Stimulated activated effector memory CD8-positive, alpha-beta T cell treated with anti-CD3 and anti-CD28 coated beads, Interleukin-12 subunit alpha, Interleukin-12 subunit beta, amount 100 ng/mL, for 72 hours (primary cell): ENCODE measurements around the gene EPHB1.
A peak's percentile ranks its signal among the peaks of the same experiment; 100 is the strongest.

ENCODE experiments used
- ATAC-seq: fragments of 150-1000 bp; cut with Tn5 transposase; 2 replicates; pipeline ENCODE4 v1.10.0; 2021
- DNase-seq, 2 donors: peaks; one replicate each; pipeline ENCODE4 v3.0.0; 2021 to 2022; ENCODE audit warnings: low spot score in 2 of 2
- H3K27ac Mint-ChIP-seq: one replicate; pipeline ENCODE4 v1.8.0; 2022; ENCODE audit warnings: mild to moderate bottlenecking, mixed read lengths
- H3K36me3 Mint-ChIP-seq: one replicate; pipeline ENCODE4 v1.8.0; 2022; ENCODE audit warnings: mild to moderate bottlenecking, mixed read lengths
- H3K4me1 Mint-ChIP-seq: one replicate; pipeline ENCODE4 v1.8.0; 2022; ENCODE audit warnings: mixed read lengths
- H3K4me3 Mint-ChIP-seq: one replicate; pipeline ENCODE4 v1.8.0; 2022; ENCODE audit warnings: mild to moderate bottlenecking, mixed read lengths
- H3K9me3 Mint-ChIP-seq: one replicate; pipeline ENCODE4 v1.8.0; 2022; ENCODE audit warnings: mixed read lengths

Gene EPHB1

GRCh38 chr3:135068011-135068410 is 273.0 kb downstream of the EPHB1 start:
- no peaks in the 10 kb centered on the region for H3K4me1 Mint-ChIP-seq

GRCh38 chr3:135069406-135069805 is 274.3 kb downstream of the EPHB1 start:
- no peaks in the 10 kb centered on the region for H3K4me1 Mint-ChIP-seq
- H3K4me3 Mint-ChIP-seq: no peak overlapping the region
- peaks cover 11% of the 10 kb centered on the region for H3K9me3 Mint-ChIP-seq
- no peaks in the 10 kb centered on the region for H3K36me3 Mint-ChIP-seq
- ATAC-seq (no peak), DNase-seq (no peak)
- no peak overlapping the region for H3K27ac Mint-ChIP-seq

More at GRCh38 chr3:135068011-135068410, 273.0 kb downstream of the EPHB1 start:
- ATAC-seq: no peak
- no peaks in the 10 kb centered on the region for H3K36me3 Mint-ChIP-seq
- H3K27ac Mint-ChIP-seq: no peak overlapping the region
- no peak overlapping the region for H3K4me3 Mint-ChIP-seq
- peaks cover 16% of the 10 kb centered on the region for H3K9me3 Mint-ChIP-seq
- no peak for DNase-seq

GRCh38 chr3:135071483-135071882 is 276.4 kb downstream of the EPHB1 start:
- H3K9me3 Mint-ChIP-seq: peaks cover 4% of the 10 kb centered on the region
- DNase-seq: no peak
- H3K4me1 Mint-ChIP-seq: no peaks in the 10 kb centered on the region
- H3K4me3 Mint-ChIP-seq: no peak overlapping the region
- H3K36me3 Mint-ChIP-seq: no peaks in the 10 kb centered on the region
- no peak overlapping the region for H3K27ac Mint-ChIP-seq
- ATAC-seq: no peak

- Mint-ChIP-seq H3K4me3 (no peak overlapping the region), H3K36me3 (no peaks in the 10 kb centered on the region), H3K9me3 (peaks cover 4% of the 10 kb centered on the region), H3K27ac (no peak overlapping the region), H3K4me1 (no peaks in the 10 kb centered on the region)
- ATAC-seq (no peak), DNase-seq (no peak)
These were observed 277.4 kb downstream of the EPHB1 start for GRCh38 chr3:135072431-135072830.

- no peak for ATAC-seq
- no peak for DNase-seq
- H3K4me3 Mint-ChIP-seq: no peak overlapping the region
- H3K9me3 Mint-ChIP-seq: peaks cover 4% of the 10 kb centered on the region
- no peak overlapping the region for H3K27ac Mint-ChIP-seq
- no peaks in the 10 kb centered on the region for H3K36me3 Mint-ChIP-seq
- H3K4me1 Mint-ChIP-seq: no peaks in the 10 kb centered on the region
These were observed 280.1 kb downstream of the EPHB1 start for GRCh38 chr3:135075157-135075556.

GRCh38 chr3:135076341-135076740 is 281.3 kb downstream of the EPHB1 start:
- no peaks in the 10 kb centered on the region for H3K36me3 Mint-ChIP-seq
- DNase-seq: no peak
- H3K9me3 Mint-ChIP-seq: peaks cover 4% of the 10 kb centered on the region

GRCh38 chr3:135077186-135077585 is 282.1 kb downstream of the EPHB1 start:
- no peaks in the 10 kb centered on the region for H3K36me3 Mint-ChIP-seq
- H3K4me1 Mint-ChIP-seq: no peaks in the 10 kb centered on the region
- no peak overlapping the region for H3K27ac Mint-ChIP-seq
- H3K4me3 Mint-ChIP-seq: no peak overlapping the region
- ATAC-seq (peak; percentile 5), DNase-seq (no peak)
- H3K9me3 Mint-ChIP-seq: peaks cover 4% of the 10 kb centered on the region

More at GRCh38 chr3:135076341-135076740, 281.3 kb downstream of the EPHB1 start:
- no peak for ATAC-seq
- no peak overlapping the region for H3K27ac Mint-ChIP-seq
- no peaks in the 10 kb centered on the region for H3K4me1 Mint-ChIP-seq
- no peak overlapping the region for H3K4me3 Mint-ChIP-seq

- DNase-seq: no peak
- ATAC-seq: no peak
- no peak overlapping the region for H3K4me3 Mint-ChIP-seq
- no peak overlapping the region for H3K27ac Mint-ChIP-seq
- no peaks in the 10 kb centered on the region for H3K36me3 Mint-ChIP-seq
- H3K4me1 Mint-ChIP-seq: no peaks in the 10 kb centered on the region
- peaks cover 3% of the 10 kb centered on the region for H3K9me3 Mint-ChIP-seq
These were observed 283.2 kb downstream of the EPHB1 start for GRCh38 chr3:135078283-135078682.

- H3K36me3 Mint-ChIP-seq: no peaks in the 10 kb centered on the region
- H3K4me3 Mint-ChIP-seq: no peak overlapping the region
- DNase-seq (no peak), ATAC-seq (no peak)
- no peak overlapping the region for H3K27ac Mint-ChIP-seq
- no peaks in the 10 kb centered on the region for H3K4me1 Mint-ChIP-seq
- H3K9me3 Mint-ChIP-seq: peaks cover 3% of the 10 kb centered on the region
These were observed 284.0 kb downstream of the EPHB1 start for GRCh38 chr3:135079095-135079494.

- H3K27ac Mint-ChIP-seq: no peak overlapping the region
- no peaks in the 10 kb centered on the region for H3K4me1 Mint-ChIP-seq
- no peaks in the 10 kb centered on the region for H3K36me3 Mint-ChIP-seq
- DNase-seq (no peak), ATAC-seq (no peak)
- no peak overlapping the region for H3K4me3 Mint-ChIP-seq
- H3K9me3 Mint-ChIP-seq: peaks cover 3% of the 10 kb centered on the region
These were observed 286.4 kb downstream of the EPHB1 start for GRCh38 chr3:135081451-135081850.

GRCh38 chr3:135081856-135082434 is 286.9 kb downstream of the EPHB1 start:
- no peaks in the 10 kb centered on the region for H3K36me3 Mint-ChIP-seq
- DNase-seq: no peak
- peaks cover 3% of the 10 kb centered on the region for H3K9me3 Mint-ChIP-seq
- ATAC-seq: no peak
- H3K27ac Mint-ChIP-seq: no peak overlapping the region
- H3K4me3 Mint-ChIP-seq: no peak overlapping the region
- no peaks in the 10 kb centered on the region for H3K4me1 Mint-ChIP-seq

- Mint-ChIP-seq H3K4me3 (no peak overlapping the region), H3K4me1 (no peaks in the 10 kb centered on the region), H3K9me3 (peaks cover 3% of the 10 kb centered on the region), H3K27ac (no peak overlapping the region), H3K36me3 (no peaks in the 10 kb centered on the region)
- peak; percentile 25 for ATAC-seq
- no peak for DNase-seq
These were observed 287.6 kb downstream of the EPHB1 start for GRCh38 chr3:135082706-135083105.

- ATAC-seq: no peak
- no peak for DNase-seq
- H3K36me3 Mint-ChIP-seq: no peaks in the 10 kb centered on the region
- H3K4me3 Mint-ChIP-seq: no peak overlapping the region
- H3K27ac Mint-ChIP-seq: no peak overlapping the region
- no peaks in the 10 kb centered on the region for H3K4me1 Mint-ChIP-seq
- H3K9me3 Mint-ChIP-seq: peaks cover 3% of the 10 kb centered on the region
These were observed 288.1 kb downstream of the EPHB1 start for GRCh38 chr3:135083179-135083578.

GRCh38 chr3:135083756-135084155 is 288.7 kb downstream of the EPHB1 start:
- no peak for ATAC-seq
- no peak overlapping the region for H3K27ac Mint-ChIP-seq
- H3K4me3 Mint-ChIP-seq: no peak overlapping the region
- peaks cover 3% of the 10 kb centered on the region for H3K9me3 Mint-ChIP-seq
- DNase-seq: no peak
- H3K36me3 Mint-ChIP-seq: no peaks in the 10 kb centered on the region
- H3K4me1 Mint-ChIP-seq: no peaks in the 10 kb centered on the region

GRCh38 chr3:135084405-135084804 is 289.3 kb downstream of the EPHB1 start:
- Mint-ChIP-seq H3K4me1 (no peaks in the 10 kb centered on the region), H3K9me3 (peaks cover 3% of the 10 kb centered on the region), H3K27ac (no peak overlapping the region), H3K4me3 (no peak overlapping the region), H3K36me3 (no peaks in the 10 kb centered on the region)
- DNase-seq (no peak), ATAC-seq (no peak)

GRCh38 chr3:135084976-135085375 is 289.9 kb downstream of the EPHB1 start:
- Mint-ChIP-seq H3K27ac (no peak overlapping the region), H3K4me3 (no peak overlapping the region), H3K36me3 (no peaks in the 10 kb centered on the region)

More at GRCh38 chr3:135084976-135085375, 289.9 kb downstream of the EPHB1 start:
- ATAC-seq: no peak
- H3K4me1 Mint-ChIP-seq: no peaks in the 10 kb centered on the region
- peaks cover 3% of the 10 kb centered on the region for H3K9me3 Mint-ChIP-seq
- no peak for DNase-seq
